GM12892 (cell line): ENCODE data around the gene MAEL.
"Not testable (repeated sequence)": the region's sequence is repeated elsewhere in the genome, so short reads cannot be mapped to it uniquely, and the experiment has no call there.

Source experiments
- DNase-seq: peaks from one replicate; pipeline ENCODE4 v3.0.0; 2011; ENCODE audit not compliant: insufficient read length
- FAIRE-seq: peaks from 2 replicates; lab custom pipeline; 2011; peaks lifted over from hg19 to GRCh38; lab: Jason Lieb, UNC
- POLR2A ChIP-seq: IDR thresholded peaks from 2 replicates; pipeline ENCODE4 v1.6.1; 2011; ENCODE audit warnings: low read depth, low read length, control low read depth
- POLR2AphosphoS5 ChIP-seq: IDR thresholded peaks from 2 replicates; pipeline ENCODE4 v1.6.1; 2011; ENCODE audit warnings: low read depth, low read length, control low read depth
- TAF1 ChIP-seq: IDR thresholded peaks from 2 replicates; pipeline ENCODE4 v1.6.1; 2011; ENCODE audit warnings: low read depth, mild to moderate bottlenecking, control low read depth, low read length, borderline replicate concordance

Gene MAEL

GRCh38 chr1:167022384-167022783, 33.3 kb downstream of the MAEL start:
- FAIRE-seq = no peak
- DNase-seq = no peak
- TF ChIP-seq TAF1 (no peak), POLR2A (no peak), POLR2AphosphoS5 (no peak)

- DNase-seq, FAIRE-seq: not testable (repeated sequence)
These were observed 40.5 kb downstream of the MAEL start for GRCh38 chr1:167029553-167029952.

DNA sequence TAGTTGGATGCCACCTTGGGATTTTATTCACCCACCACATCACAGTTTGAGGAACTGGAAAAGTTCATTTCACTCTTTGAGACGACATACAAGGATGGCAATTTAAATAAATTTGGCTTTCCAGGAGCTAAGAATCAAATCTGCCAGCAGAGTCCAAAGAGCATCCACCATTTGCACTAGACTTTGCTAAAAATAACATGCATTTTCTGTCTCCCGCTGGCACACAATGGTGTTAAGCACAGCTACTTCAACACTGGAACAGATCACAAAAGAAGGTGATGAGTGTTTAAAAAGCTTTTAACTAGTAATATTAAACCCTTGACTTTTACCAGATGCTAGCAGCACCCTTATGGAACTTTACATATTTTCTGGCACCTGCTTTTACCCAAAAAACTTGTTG, 44.6 kb downstream of the MAEL start:
- no peak for DNase-seq
- no peak for TF ChIP-seq POLR2AphosphoS5
- no peak for TF ChIP-seq POLR2A
- no peak for TF ChIP-seq TAF1
- FAIRE-seq = no peak

DNA sequence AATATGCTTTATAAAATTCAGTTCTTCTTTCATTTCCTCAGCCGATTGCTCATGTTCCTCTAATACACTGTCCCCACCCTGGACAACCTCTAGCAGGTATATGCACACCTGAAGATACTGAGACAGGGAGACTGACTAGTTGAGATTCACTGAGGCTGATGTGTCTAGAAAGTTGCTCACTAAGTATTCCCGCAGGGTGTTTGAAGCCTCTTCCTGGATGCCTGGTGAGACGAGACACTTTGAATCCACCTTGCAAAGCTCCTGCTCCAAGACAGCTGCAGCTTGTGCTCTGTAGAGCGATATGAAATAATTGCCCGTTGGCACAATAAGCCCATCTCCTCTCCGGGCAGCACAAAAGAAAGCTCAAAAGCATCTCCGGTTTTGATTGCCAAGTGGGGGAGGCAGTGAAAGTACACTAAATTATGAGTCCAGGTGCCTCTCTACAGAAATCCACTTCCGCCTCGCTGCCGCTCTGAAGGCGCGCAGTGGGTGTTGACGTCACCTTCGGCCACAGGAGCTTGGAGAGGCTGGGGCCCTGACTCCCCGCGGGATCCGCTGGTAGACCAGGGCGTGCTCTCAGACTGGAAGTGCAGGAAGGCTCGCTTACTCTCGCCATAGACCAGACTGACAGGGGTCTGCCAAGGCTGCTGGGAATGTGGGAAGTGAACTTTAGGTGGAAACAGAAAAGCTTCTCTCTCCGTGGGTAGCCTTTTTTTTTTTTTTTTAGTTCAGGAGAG, 54.8 kb downstream of the MAEL start:
- FAIRE-seq = peak; percentile 90

GRCh38 chr1:167051907-167052306, 62.8 kb downstream of the MAEL start:
- no peak for TF ChIP-seq POLR2AphosphoS5
- TF ChIP-seq POLR2A = no peak
- no peak for TF ChIP-seq TAF1
- FAIRE-seq (no peak), DNase-seq (no peak)

More for the DNA sequence above, 54.8 kb downstream of the MAEL start:
- DNase-seq = peak; percentile 45
- TF ChIP-seq POLR2AphosphoS5 (no peak), POLR2A (0 out of 2 replicates have a peak, but pooled peaks have one; percentile 22)

DNA sequence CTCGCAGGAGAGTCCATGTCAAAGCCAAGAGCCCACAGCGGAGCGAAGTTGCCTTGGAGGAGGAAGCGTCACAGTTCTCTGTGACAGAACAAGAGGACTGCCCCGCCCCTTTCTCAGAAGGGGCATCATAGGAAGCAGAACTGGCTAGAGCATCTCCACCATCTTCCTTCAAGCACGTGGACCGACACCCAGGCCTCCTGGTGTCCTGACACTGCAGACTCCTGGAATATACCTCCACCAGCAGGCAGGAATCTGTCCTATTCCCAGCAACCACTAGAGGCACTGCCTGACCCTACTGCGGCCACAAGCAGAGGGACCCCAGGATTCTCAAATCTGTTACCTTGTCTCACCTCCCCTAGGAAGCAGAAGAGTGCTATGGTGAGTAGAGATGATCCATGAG, 63.3 kb downstream of the MAEL start:
- no peak for TF ChIP-seq POLR2AphosphoS5
- TF ChIP-seq POLR2A = no peak
- no peak for FAIRE-seq
- DNase-seq = no peak

DNA sequence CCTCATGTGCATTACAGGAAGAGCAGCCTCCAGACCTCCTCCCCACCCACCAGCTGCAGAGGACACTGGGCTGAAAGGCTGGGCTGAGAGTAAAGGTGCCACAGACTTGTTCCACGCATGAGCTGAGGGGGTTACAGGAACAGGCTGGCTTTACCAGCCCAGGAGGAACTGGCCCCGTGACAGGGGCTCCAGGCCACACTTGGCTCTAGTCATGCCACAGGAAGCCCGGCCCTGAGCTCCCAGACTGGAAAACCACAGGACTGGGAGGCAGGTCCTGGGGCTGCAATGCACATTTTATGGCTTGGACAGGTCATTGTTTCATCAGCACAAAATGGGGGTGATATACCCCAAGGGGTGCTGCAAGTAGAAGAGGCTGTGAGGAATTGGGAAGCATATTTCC, 65.5 kb downstream of the MAEL start:
- FAIRE-seq (no peak), DNase-seq (no peak)

DNA sequence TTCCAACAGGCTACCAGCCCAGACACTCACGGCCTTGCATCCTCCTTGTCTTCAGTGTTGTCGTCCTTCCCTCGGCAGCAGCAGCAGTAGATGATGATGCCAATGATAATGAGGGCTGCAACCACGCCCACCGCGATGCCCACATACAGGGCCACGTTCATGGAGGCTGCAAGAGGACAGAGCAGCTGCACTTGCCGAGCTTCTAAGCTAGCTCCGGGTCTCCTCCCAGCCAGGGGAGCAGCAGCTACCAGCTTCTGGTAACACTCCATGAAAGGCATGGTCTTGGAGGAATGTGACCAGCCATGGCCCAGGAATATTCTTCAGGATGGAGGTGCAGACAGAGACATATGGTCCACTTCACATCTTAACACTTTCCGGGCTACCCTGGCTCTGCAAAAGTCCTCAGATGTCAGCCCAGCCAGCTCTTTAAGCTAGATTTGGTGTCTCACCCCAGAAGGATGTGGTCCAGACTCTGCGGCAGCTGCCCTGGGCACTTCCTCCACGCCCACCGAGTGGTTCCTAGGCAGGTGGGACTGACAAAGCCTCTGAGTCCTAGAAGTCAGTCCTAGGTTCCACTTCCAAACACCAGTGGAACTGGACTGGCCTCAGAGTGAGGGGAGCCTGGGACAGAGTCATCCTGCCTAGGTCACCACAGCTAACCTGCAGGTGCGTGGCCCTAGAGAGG, 66.0 kb downstream of the MAEL start:
- no peak for DNase-seq
- TF ChIP-seq POLR2AphosphoS5 (no peak), POLR2A (no peak), TAF1 (no peak)
- no peak for FAIRE-seq

More for the DNA sequence above, 65.5 kb downstream of the MAEL start:
- TF ChIP-seq TAF1 = no peak
- TF ChIP-seq POLR2A = no peak
- TF ChIP-seq POLR2AphosphoS5 = no peak

- no peak for DNase-seq
- FAIRE-seq = peak; percentile 91
- no peak for TF ChIP-seq TAF1
- no peak for TF ChIP-seq POLR2AphosphoS5
- TF ChIP-seq POLR2A = no peak
These were observed 67.6 kb downstream of the MAEL start for GRCh38 chr1:167056529-167057231.

GRCh38 chr1:167057241-167057688, 68.2 kb downstream of the MAEL start:
- DNase-seq = no peak
- TF ChIP-seq TAF1 = no peak
- no peak for TF ChIP-seq POLR2AphosphoS5
- no peak for TF ChIP-seq POLR2A

DNA sequence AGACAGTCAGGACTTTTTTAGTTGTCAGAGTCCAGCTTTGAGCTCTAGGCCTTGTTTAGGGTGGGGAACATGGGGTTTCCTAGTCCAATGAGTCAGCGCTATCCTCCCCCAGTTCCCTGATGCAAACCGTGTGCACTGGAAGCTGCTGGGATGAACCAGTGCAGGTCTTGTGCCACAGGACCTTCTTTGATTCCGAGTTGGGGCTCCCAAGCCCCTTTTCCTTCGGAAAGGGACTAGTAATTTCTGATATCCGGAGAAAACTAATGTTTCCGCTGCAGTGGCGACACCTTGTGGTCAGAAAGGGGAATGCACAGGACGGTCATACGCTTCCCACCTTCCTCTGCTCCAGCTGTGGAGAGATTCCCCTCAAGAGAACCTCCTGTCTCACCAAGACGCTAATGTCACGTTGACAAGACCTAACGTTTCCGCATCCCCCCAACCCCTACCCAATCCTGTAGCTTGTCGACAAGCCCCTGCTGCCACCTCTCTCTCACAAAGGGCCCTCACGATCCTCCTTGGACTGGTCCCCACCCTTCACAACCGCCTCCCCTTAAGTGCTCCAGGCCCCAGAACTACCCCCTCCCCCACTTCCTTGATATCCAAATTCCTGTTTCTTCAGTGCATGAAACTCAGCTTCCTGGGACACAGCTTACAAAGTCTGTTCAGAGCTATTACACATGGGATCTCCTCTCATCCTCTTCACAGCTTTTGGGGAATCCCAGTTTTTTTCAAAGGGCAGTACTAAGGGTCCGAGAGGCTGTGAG, 70.1 kb downstream of the MAEL start:
- FAIRE-seq = peak; percentile 80
- DNase-seq = no peak
- no peak for TF ChIP-seq POLR2AphosphoS5
- TF ChIP-seq TAF1 = no peak
- TF ChIP-seq POLR2A = no peak

More at GRCh38 chr1:167057241-167057688, 68.2 kb downstream of the MAEL start:
- no peak for FAIRE-seq
